HG03571 (cell line): Measurements from ENCODE around the gene HSD3B2.

Experiments
- ATAC-seq: cut with Tn5 transposase; IDR thresholded peaks from one replicate; pipeline ENCODE4 v1.9.1; 2021; ENCODE audit not compliant: unreplicated experiment

The HSD3B2 gene

GRCh38 chr1:119396982-119397381 is 18.0 kb upstream of the HSD3B2 start:
- ATAC-seq: no peak

- no peak for ATAC-seq
These were observed 17.0 kb upstream of the HSD3B2 start for GRCh38 chr1:119397986-119398385.

- ATAC-seq: no peak
These were observed 10.2 kb upstream of the HSD3B2 start for GRCh38 chr1:119404736-119405135.

- ATAC-seq: no peak
These were observed 5.2 kb upstream of the HSD3B2 start for GRCh38 chr1:119409731-119410130.

GRCh38 chr1:119410961-119411360 is 4.0 kb upstream of the HSD3B2 start:
- ATAC-seq: no peak

GRCh38 chr1:119416006-119416640 is 1.2 kb downstream of the HSD3B2 start:
- ATAC-seq: no peak

GRCh38 chr1:119419109-119419508 is 4.2 kb downstream of the HSD3B2 start:
- ATAC-seq: no peak

- ATAC-seq: no peak
These were observed 5.7 kb downstream of the HSD3B2 start for GRCh38 chr1:119420638-119421037.

GRCh38 chr1:119422631-119423030 is 7.7 kb downstream of the HSD3B2 start:
- ATAC-seq: no peak

GRCh38 chr1:119428991-119429390 is 14.0 kb downstream of the HSD3B2 start:
- no peak for ATAC-seq

GRCh38 chr1:119429687-119430086 is 14.7 kb downstream of the HSD3B2 start:
- no peak for ATAC-seq

GRCh38 chr1:119430486-119430885 is 15.5 kb downstream of the HSD3B2 start:
- ATAC-seq: no peak

GRCh38 chr1:119431836-119432235 is 16.9 kb downstream of the HSD3B2 start:
- no peak for ATAC-seq

GRCh38 chr1:119435052-119435451 is 20.1 kb downstream of the HSD3B2 start:
- ATAC-seq: no peak

GRCh38 chr1:119438761-119439160 is 23.8 kb downstream of the HSD3B2 start:
- ATAC-seq: no peak

GRCh38 chr1:119440721-119441307 is 25.9 kb downstream of the HSD3B2 start:
- no peak for ATAC-seq

- ATAC-seq: no peak
These were observed 27.8 kb downstream of the HSD3B2 start for GRCh38 chr1:119442756-119443155.

GRCh38 chr1:119446321-119446720 is 31.4 kb downstream of the HSD3B2 start:
- no peak for ATAC-seq

- ATAC-seq: no peak
These were observed 32.6 kb downstream of the HSD3B2 start for GRCh38 chr1:119447344-119448126.

- ATAC-seq: no peak
These were observed 33.2 kb downstream of the HSD3B2 start for GRCh38 chr1:119448127-119448511.

GRCh38 chr1:119449971-119450370 is 35.0 kb downstream of the HSD3B2 start:
- ATAC-seq: no peak

GRCh38 chr1:119451158-119451557 is 36.2 kb downstream of the HSD3B2 start:
- ATAC-seq: no peak
